ENCODE data around the gene GSN. TPM values are rescaled to one million over a fixed set of nuclear protein-coding genes. Genes with fewer than 3 reads are reported as not detected.
A peak's percentile ranks its signal among the peaks of the same experiment; 100 is the strongest.

Gene GSN
- total RNA-seq, 2 donors from 2014 or later, result 1,444 to 3,478 TPM

DNA sequence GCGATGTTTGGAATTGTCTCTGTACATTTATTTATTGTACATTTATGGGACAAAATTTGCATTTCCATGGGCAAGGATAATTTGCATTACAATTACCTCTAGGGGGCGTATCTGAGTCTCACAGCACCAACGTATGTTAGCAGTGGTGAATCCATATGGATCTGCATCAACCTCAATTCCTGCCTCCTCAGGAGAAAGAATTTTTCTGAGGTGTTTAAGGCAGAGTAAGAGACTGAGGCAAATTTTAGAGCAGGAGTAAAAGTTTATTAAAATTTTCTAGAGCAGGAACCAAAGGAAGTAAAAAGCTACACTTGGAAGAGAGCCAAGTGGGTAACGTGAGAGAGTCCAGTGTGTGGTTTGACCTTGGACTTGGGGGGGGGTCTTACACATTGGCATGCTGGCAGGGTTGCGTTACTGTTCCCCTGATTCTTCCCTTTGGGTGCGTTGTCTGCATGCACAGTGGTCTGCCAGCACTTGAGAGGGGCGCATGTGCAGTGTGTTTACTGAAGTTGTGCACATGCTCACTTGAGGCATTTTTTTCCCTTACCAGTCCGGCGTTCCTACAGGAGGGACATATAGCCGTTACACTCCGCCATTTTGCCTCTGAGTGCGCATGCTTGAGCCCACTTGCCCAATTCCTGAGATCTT is 45.3 kb upstream of the GSN start:
- Histone ChIP-seq H3K27me3 (no peaks in the 10 kb centered on the region), H3K4me3 (no peak overlapping the region), H3K9me3 (no peaks in the 10 kb centered on the region), H3K27ac (no peak overlapping the region), H3K4me1 (no peaks in the 10 kb centered on the region), H3K36me3 (no peaks in the 10 kb centered on the region)
- TF ChIP-seq, protein P1, sequence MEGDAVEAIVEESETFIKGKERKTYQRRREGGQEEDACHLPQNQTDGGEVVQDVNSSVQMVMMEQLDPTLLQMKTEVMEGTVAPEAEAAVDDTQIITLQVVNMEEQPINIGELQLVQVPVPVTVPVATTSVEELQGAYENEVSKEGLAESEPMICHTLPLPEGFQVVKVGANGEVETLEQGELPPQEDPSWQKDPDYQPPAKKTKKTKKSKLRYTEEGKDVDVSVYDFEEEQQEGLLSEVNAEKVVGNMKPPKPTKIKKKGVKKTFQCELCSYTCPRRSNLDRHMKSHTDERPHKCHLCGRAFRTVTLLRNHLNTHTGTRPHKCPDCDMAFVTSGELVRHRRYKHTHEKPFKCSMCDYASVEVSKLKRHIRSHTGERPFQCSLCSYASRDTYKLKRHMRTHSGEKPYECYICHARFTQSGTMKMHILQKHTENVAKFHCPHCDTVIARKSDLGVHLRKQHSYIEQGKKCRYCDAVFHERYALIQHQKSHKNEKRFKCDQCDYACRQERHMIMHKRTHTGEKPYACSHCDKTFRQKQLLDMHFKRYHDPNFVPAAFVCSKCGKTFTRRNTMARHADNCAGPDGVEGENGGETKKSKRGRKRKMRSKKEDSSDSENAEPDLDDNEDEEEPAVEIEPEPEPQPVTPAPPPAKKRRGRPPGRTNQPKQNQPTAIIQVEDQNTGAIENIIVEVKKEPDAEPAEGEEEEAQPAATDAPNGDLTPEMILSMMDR (IDR thresholded peaks at IDR 0.05), result peak; percentile 67 to 80
- DNase-seq (ENCODE audit: low spot score), result no peak

DNA sequence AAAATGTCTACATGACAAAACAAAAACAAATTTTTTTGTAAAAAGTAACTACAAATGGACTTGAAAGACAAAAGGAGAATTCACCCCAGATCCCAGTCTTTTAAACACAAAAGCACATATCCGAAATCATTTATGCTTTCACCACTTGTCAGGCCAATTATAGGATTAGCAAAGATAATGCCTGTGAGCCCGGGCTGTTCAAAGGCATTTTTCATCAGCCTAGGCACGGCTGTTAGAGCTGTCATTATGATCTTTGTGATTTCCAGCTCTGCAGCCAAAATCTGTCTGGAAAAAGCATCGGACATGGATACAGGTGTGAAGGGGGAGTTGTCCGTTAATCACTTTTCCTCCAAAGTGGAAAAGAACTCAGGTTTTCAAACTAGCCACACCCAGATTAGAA is 42.7 kb upstream of the GSN start:
- Histone ChIP-seq H3K4me1 (no peaks in the 10 kb centered on the region), H3K4me3 (no peak overlapping the region), H3K9me3 (no peaks in the 10 kb centered on the region), H3K27me3 (no peaks in the 10 kb centered on the region), H3K36me3 (no peaks in the 10 kb centered on the region), H3K27ac (no peak overlapping the region)
- no peak for DNase-seq (ENCODE audit: low spot score)
- TF ChIP-seq, protein P1 (IDR thresholded peaks at IDR 0.05), result no peak

DNA sequence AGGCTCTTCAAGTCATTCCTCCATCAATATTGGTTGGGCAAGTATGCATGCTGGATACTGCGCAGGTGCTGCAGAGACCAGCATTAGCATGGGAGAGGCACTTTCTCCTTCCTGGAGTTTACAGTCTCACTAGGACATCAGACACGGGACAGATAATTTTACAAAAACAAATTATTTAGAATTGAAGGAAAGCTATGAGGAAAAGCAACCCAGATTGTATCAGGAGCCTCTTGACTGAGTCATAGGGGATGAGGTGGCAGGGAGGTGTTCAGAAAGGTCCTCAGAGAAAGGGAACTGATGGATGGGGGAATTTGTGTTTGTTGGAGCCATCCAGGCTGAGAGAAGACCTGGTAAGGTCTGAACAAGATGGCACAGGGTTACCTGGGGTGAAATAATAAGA is 41.8 kb upstream of the GSN start:
- Histone ChIP-seq H3K27me3 (no peaks in the 10 kb centered on the region), H3K4me3 (no peak overlapping the region), H3K36me3 (no peaks in the 10 kb centered on the region), H3K4me1 (no peaks in the 10 kb centered on the region), H3K9me3 (no peaks in the 10 kb centered on the region), H3K27ac (no peak overlapping the region)
- no peak for DNase-seq (ENCODE audit: low spot score)
- TF ChIP-seq, protein P1 (IDR thresholded peaks at IDR 0.05), result no peak

DNA sequence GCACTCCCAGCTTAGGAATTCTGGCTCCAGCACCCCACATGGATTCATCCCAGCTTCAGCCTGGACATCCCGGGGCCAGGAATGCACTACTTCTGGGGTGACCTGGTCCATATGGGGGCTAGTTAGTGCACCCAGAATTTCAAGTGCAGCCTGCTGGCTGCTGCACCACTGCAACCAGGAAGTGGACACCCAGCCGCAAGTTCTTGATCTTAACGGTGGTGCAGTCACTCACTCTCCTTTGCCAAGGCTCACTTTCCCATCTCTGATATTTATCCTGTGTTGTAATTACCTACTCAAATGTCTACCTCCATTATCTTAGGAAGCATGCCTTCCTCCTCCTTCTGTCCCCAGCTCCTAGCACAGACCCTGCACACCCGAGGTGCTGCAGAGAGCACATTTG is 40.1 kb upstream of the GSN start:
- H3K36me3 ChIP-seq, result no peaks in the 10 kb centered on the region
- no peak overlapping the region for H3K4me3 ChIP-seq
- TF ChIP-seq, protein P1 (IDR thresholded peaks at IDR 0.05), result no peak

DNA sequence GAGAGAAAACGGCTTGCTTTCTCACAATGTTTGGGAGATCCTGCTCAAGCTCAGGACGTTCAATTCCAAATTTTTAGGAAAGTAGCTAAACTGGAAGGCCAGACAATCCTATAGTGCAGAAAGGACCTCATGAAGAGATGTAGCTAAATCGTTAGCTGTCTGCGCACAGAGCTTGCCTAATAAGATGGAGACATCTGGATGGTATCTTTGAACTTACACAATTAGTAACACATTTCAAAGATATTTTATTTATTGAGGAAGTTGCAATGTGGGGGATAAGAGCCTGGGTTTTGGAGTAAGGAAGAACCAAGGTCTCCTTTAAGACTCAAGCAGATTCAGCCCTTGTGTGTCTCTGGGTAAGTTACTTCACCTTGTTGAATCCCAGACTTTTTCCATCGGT is 37.7 kb upstream of the GSN start:
- Histone ChIP-seq H3K36me3 (no peaks in the 10 kb centered on the region), H3K4me3 (no peak overlapping the region), H3K27ac (no peak overlapping the region), H3K9me3 (no peaks in the 10 kb centered on the region), H3K4me1 (no peaks in the 10 kb centered on the region), H3K27me3 (no peaks in the 10 kb centered on the region)
- TF ChIP-seq, protein P1 (IDR thresholded peaks at IDR 0.05), result no peak
- no peak for DNase-seq (ENCODE audit: low spot score)

More for the DNA sequence above, 40.1 kb upstream of the GSN start:
- no peaks in the 10 kb centered on the region for H3K4me1 ChIP-seq
- no peak overlapping the region for H3K27ac ChIP-seq
- H3K9me3 ChIP-seq, result no peaks in the 10 kb centered on the region
- DNase-seq (ENCODE audit: low spot score), result no peak
- no peaks in the 10 kb centered on the region for H3K27me3 ChIP-seq

DNA sequence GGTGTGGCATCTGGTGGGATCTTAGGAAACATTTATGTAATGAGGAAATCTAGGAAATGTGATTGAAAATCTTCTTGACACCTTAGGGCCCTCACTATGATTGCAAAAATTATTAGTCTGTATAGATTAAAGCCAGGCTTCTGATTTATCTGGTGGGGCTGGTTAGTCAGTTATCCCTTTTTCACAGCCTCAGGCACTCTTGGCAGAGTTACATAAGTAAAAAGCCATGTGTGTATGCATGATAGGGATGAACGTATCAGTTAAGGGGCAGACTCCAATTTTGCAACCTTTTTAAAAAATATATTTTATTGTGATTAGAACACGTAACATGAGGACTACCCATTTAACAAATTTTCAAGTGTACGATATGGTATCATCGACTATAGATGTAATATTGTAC is 35.7 kb upstream of the GSN start:
- Histone ChIP-seq H3K9me3 (no peaks in the 10 kb centered on the region), H3K36me3 (no peaks in the 10 kb centered on the region), H3K27ac (no peak overlapping the region), H3K4me3 (no peak overlapping the region), H3K27me3 (no peaks in the 10 kb centered on the region), H3K4me1 (no peaks in the 10 kb centered on the region)
- DNase-seq (ENCODE audit: low spot score), result no peak
- TF ChIP-seq, protein P1 (IDR thresholded peaks at IDR 0.05), result no peak

Measured in right atrium auricular region (tissue), 2 donors.